Mesothelial cell of epicardium (in vitro differentiated cells): ENCODE data around the gene TM9SF3. TPM values are rescaled to one million over a fixed set of nuclear protein-coding genes. Genes with fewer than 3 reads are reported as not detected.

Source experiments
- DNase-seq, 2 experiments: peaks; one replicate each; pipeline ENCODE4 v3.0.0; 2021; ENCODE audit warnings: low spot score in 2 of 2; ENCODE audit not compliant: unreplicated experiment in 2 of 2
- H3K27ac Mint-ChIP-seq: 2 replicates; pipeline ENCODE4 v1.8.0; 2021; ENCODE audit warnings: mixed read lengths
- H3K27me3 Mint-ChIP-seq: 2 replicates; pipeline ENCODE4 v1.8.0; 2021; ENCODE audit warnings: low read depth, mixed read lengths
- H3K36me3 Mint-ChIP-seq: 2 replicates; pipeline ENCODE4 v1.8.0; 2021; ENCODE audit warnings: mixed read lengths
- H3K4me1 Mint-ChIP-seq: 2 replicates; pipeline ENCODE4 v1.8.0; 2021; ENCODE audit warnings: mixed read lengths
- H3K4me3 Mint-ChIP-seq: 2 replicates; pipeline ENCODE4 v1.8.0; 2021; ENCODE audit warnings: mild to moderate bottlenecking, moderate library complexity, mixed read lengths
- H3K9me3 Mint-ChIP-seq: 2 replicates; pipeline ENCODE4 v1.8.0; 2021; ENCODE audit warnings: mixed read lengths
- total RNA-seq: library from RNA; stranded (reverse); gene quantifications from 3 replicates; pipeline ENCODE4 v1.2.1, GENCODE V29; 2021
- TF ChIP-seq, protein P1 (sequence below): fragments of 200-600 bp; sonication (generic); IDR thresholded peaks from one replicate; pipeline ENCODE4 v1.5.0; 2021; ENCODE audit warnings: antibody characterized with exemption; ENCODE audit not compliant: unreplicated experiment

Gene TM9SF3
- total RNA-seq, 1 donor from 2014 or later: 144 TPM

DNA sequence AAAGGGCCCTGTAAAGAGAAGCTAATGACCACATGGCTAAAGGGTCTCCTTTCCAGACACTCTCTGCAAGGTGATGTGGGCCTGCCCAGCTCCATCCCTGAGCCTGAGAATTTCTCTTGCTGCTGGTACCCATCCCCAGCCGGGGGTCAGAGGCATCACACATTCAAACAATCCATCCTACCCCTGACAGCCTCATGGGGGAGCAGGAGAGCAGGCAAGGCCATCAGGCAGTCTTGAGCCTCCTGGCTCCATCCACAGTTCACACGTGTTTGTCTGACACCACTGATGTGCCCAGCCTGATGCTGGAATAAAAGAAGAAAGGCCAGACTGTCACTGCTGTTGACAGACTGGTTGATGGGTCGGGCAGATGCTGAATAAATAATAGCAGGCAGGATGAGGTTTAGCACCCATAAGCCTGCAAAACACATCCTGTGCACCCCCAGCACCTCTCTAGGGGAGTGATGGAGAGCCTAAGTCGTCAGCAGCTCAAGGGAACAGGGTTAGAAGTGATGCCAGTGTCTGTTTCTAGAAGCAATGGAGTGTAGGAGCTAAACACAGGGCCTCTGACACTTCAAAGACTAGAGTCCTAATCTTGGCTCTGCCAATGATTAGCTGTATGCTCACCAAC lies 116.6 kb downstream of the TM9SF3 start:
- TF ChIP-seq, protein P1, sequence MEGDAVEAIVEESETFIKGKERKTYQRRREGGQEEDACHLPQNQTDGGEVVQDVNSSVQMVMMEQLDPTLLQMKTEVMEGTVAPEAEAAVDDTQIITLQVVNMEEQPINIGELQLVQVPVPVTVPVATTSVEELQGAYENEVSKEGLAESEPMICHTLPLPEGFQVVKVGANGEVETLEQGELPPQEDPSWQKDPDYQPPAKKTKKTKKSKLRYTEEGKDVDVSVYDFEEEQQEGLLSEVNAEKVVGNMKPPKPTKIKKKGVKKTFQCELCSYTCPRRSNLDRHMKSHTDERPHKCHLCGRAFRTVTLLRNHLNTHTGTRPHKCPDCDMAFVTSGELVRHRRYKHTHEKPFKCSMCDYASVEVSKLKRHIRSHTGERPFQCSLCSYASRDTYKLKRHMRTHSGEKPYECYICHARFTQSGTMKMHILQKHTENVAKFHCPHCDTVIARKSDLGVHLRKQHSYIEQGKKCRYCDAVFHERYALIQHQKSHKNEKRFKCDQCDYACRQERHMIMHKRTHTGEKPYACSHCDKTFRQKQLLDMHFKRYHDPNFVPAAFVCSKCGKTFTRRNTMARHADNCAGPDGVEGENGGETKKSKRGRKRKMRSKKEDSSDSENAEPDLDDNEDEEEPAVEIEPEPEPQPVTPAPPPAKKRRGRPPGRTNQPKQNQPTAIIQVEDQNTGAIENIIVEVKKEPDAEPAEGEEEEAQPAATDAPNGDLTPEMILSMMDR: no peak
- H3K4me3 Mint-ChIP-seq: no peak overlapping the region
- H3K27me3 Mint-ChIP-seq: peaks cover 66% of the 10 kb centered on the region

DNA sequence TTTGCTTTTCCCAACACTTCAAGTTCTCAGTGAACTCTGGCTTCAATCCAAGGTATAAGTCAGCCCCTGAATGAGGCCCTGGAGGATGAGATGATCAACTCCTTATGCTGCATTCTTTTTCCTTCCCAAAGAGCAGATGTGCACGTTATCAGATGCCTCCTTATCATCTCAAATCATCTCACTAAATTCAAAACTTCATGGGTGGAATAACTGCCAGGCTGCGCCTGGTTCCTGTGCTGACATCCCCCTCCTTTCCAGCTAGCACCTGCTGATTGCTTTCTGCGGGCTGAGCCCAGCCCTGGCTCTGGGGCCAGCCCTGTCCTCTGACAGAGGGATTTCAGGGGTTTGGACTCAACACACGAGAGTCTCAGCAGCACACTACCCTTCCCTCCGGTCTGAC lies 118.0 kb downstream of the TM9SF3 start:
- H3K27me3 Mint-ChIP-seq: peaks cover 59% of the 10 kb centered on the region
- TF ChIP-seq, protein P1: no peak

More for the DNA sequence above, 116.6 kb downstream of the TM9SF3 start:
- Mint-ChIP-seq H3K4me1 (peaks cover 18% of the 10 kb centered on the region), H3K27ac (no peak overlapping the region), H3K9me3 (peaks cover 4% of the 10 kb centered on the region), H3K36me3 (no peaks in the 10 kb centered on the region)
- no peak for DNase-seq

More for the DNA sequence above, 118.0 kb downstream of the TM9SF3 start:
- Mint-ChIP-seq H3K9me3 (no peaks in the 10 kb centered on the region), H3K27ac (peak overlapping the region; percentile 28), H3K4me3 (no peak overlapping the region), H3K4me1 (peaks cover 18% of the 10 kb centered on the region), H3K36me3 (no peaks in the 10 kb centered on the region)
- DNase-seq: no peak

Other genes starting within 250 kb of the TM9SF3 start
- not detected in 3 replicates for gene OPALIN, start 228.0 kb downstream of the TM9SF3 start, total RNA-seq
- 1.4 to 1.8 TPM (median 1.6 TPM) in 3 replicates for gene TLL2, start 73.1 kb downstream of the TM9SF3 start, total RNA-seq
- 0.16 to 0.36 TPM (median 0.25 TPM) in 3 replicates for gene PIK3AP1, start 133.5 kb upstream of the TM9SF3 start, total RNA-seq
- gene LCOR, start 245.3 kb upstream of the TM9SF3 start, total RNA-seq: 65.8 to 70.9 TPM (median 68.2 TPM) in 3 replicates